Loucy (cell line): ENCODE results near the gene FTCDNL1.

Source experiments
- H2AFZ ChIP-seq: fragments of 200-600 bp; sonication (generic); 2 replicates; pipeline ENCODE4 v1.6.0; 2016; ENCODE audit warnings: antibody characterized with exemption, mild to moderate bottlenecking, low read length, moderate library complexity
- H3F3A ChIP-seq: fragments of 200-600 bp; 2 replicates; pipeline ENCODE4 v1.6.0; 2016; ENCODE audit warnings: antibody characterized with exemption, low read depth, mild to moderate bottlenecking
- H3K27me3 ChIP-seq: fragments of 200-600 bp; sonication (generic); 2 replicates; pipeline ENCODE4 v1.6.1; 2014; ENCODE audit warnings: low read length, mild to moderate bottlenecking; ENCODE audit not compliant: insufficient read depth, poor library complexity, severe bottlenecking
- H3K36me3 ChIP-seq: fragments of 200-600 bp; sonication (generic); 2 replicates; pipeline ENCODE4 v1.6.1; 2016; ENCODE audit warnings: low read length; ENCODE audit not compliant: insufficient read depth
- H3K4me1 ChIP-seq: fragments of 200-600 bp; sonication (generic); 2 replicates; pipeline ENCODE4 v1.5.1; 2014; ENCODE audit warnings: low read length, mild to moderate bottlenecking; ENCODE audit not compliant: insufficient read depth, poor library complexity, severe bottlenecking
- H3K4me2 ChIP-seq: fragments of 200-600 bp; sonication (generic); 2 replicates; pipeline ENCODE4 v1.6.0; 2014; ENCODE audit warnings: antibody characterized with exemption, low read length, low read depth, mild to moderate bottlenecking; ENCODE audit not compliant: poor library complexity, severe bottlenecking
- H3K4me3 ChIP-seq: fragments of 200-600 bp; sonication (generic); 2 replicates; pipeline ENCODE4 v1.5.1; 2014; ENCODE audit warnings: low read length, mild to moderate bottlenecking, mixed read lengths; ENCODE audit not compliant: poor library complexity, severe bottlenecking
- H3K79me2 ChIP-seq: fragments of 200-600 bp; sonication (generic); 2 replicates; pipeline ENCODE4 v1.6.1; 2014; ENCODE audit warnings: low read length; ENCODE audit not compliant: insufficient read depth
- H3K9ac ChIP-seq: fragments of 200-600 bp; sonication (generic); 2 replicates; pipeline ENCODE4 v1.6.0; 2014; ENCODE audit warnings: mild to moderate bottlenecking, low read depth, low read length, moderate library complexity; ENCODE audit not compliant: poor library complexity, severe bottlenecking
- H3K9me2 ChIP-seq: fragments of 200-600 bp; sonication (generic); replicated peaks from 2 replicates; pipeline ENCODE4 v1.6.1; 2016; ENCODE audit warnings: low read depth, low read length, mixed read lengths
- H3K9me3 ChIP-seq: fragments of 200-600 bp; sonication (generic); 2 replicates; pipeline ENCODE4 v1.6.1; 2014; ENCODE audit warnings: mild to moderate bottlenecking, antibody characterized with exemption, low read length, low read depth; ENCODE audit not compliant: insufficient read depth
- H4K20me1 ChIP-seq: fragments of 200-600 bp; sonication (generic); 2 replicates; pipeline ENCODE4 v1.6.0; 2014; ENCODE audit warnings: antibody characterized with exemption, low read length, mild to moderate bottlenecking; ENCODE audit not compliant: insufficient read depth, poor library complexity, severe bottlenecking
- CTCF ChIP-seq: fragments of 200-600 bp; sonication (generic); conservative IDR thresholded peaks from 2 replicates; pipeline ENCODE4 v1.5.1; 2014; ENCODE audit warnings: mild to moderate bottlenecking, antibody characterized with exemption, low read length
- EZH2phosphoT487 ChIP-seq: fragments of 200-600 bp; IDR thresholded peaks from 2 replicates; pipeline ENCODE4 v1.6.1; 2018; ENCODE audit warnings: antibody characterized with exemption, mild to moderate bottlenecking, moderate library complexity, borderline replicate concordance

The FTCDNL1 gene

DNA sequence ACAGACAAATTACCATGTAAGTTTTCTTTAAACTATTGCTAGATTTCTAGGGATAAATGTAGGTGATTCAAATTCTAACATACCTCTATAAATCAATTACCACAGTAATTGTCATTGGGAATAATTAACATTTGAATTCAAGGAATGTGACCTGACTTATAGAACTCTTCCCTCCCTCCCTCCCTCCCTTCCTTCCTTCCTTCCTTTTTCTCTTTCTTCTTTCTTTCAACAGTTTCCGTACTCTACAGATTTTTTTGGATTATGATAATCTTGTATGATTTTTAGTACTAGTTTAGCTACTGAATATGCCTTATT, 18.2 kb upstream of the FTCDNL1 start:
- H4K20me1 ChIP-seq: no peaks in the 10 kb centered on the region
- no peaks in the 10 kb centered on the region for H3K79me2 ChIP-seq
- H3K9me2 ChIP-seq: no peaks in the 10 kb centered on the region
- no peak overlapping the region for H3K4me2 ChIP-seq
- H3K27me3 ChIP-seq: no peaks in the 10 kb centered on the region
- no peak overlapping the region for H2AFZ ChIP-seq
- H3F3A ChIP-seq: no peaks in the 10 kb centered on the region
- H3K9me3 ChIP-seq: peaks cover 4% of the 10 kb centered on the region; the same call in 1 of the 2 replicates
- H3K4me3 ChIP-seq: no peak overlapping the region
- H3K36me3 ChIP-seq: no peaks in the 10 kb centered on the region
- TF ChIP-seq CTCF: no peak
- no peak overlapping the region for H3K9ac ChIP-seq
- H3K4me1 ChIP-seq: no peaks in the 10 kb centered on the region

DNA sequence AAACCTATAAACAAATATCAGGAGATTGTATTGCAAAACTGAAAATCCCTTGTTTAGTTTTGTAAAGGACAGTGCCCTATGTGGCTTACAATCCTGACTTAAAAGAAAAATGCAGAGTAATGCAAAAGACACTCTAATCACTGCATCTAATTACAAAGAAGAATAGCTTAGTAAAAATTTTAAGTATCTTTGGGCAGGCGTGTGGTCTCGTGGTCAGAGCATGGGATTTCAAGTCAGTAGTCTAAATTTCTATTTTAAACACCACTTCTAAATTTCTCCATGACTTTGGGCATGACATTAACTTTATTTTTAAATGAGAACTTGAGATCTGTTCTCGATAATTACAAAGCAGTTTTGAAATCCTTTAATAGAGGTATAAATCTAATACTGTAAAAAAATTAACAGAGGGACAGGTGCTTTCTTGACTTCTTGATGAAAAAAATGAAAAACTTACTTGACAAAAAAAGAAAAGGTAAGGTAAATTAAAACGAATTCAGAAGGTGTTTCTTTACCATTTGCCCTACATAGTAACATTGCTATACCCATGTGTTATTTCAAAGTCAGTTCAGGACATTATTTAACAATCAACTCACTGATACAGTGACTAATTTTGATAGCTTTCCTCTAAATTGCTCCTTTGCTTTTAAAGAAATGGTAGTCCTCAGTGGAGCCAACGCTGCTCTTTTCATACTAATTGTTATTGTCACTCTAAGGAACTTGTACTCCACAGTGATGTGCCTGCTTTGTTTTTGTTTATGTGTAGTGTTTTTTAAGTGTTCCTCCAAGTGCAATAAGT, 17.6 kb upstream of the FTCDNL1 start:
- H3K9ac ChIP-seq: no peak overlapping the region
- no peak for TF ChIP-seq EZH2phosphoT487
- TF ChIP-seq CTCF: no peak
- no peaks in the 10 kb centered on the region for H3F3A ChIP-seq
- no peaks in the 10 kb centered on the region for H3K9me3 ChIP-seq
- H3K27me3 ChIP-seq: no peaks in the 10 kb centered on the region
- H4K20me1 ChIP-seq: no peaks in the 10 kb centered on the region
- no peaks in the 10 kb centered on the region for H3K4me1 ChIP-seq
- no peak overlapping the region for H2AFZ ChIP-seq
- no peaks in the 10 kb centered on the region for H3K9me2 ChIP-seq
- no peak overlapping the region for H3K4me2 ChIP-seq
- H3K4me3 ChIP-seq: no peak overlapping the region
- H3K36me3 ChIP-seq: no peaks in the 10 kb centered on the region
- H3K79me2 ChIP-seq: no peaks in the 10 kb centered on the region

DNA sequence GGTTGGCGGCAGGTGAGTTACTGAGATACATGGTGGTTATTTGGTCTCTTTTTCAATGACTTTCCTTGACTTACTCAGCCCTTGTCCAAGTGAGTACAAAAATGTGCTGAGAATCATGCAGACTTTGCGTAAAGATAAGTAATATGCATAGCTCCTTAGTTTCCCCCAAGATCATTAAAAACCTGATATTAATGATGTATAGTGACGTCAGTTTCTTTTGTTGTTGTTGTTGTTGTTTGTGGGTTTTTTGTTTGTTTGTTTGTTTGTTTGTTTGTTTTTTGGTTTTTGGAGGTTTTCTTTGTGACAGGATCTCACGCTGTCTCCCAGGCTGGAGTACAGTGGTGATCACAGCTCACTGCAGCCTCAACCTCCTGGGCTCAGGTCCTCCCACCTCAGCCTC, 14.9 kb upstream of the FTCDNL1 start:
- Histone ChIP-seq H3F3A (no peaks in the 10 kb centered on the region), H3K9me3 (no peaks in the 10 kb centered on the region), H4K20me1 (no peaks in the 10 kb centered on the region), H3K79me2 (no peaks in the 10 kb centered on the region), H3K9ac (no peak overlapping the region), H2AFZ (no peak overlapping the region), H3K27me3 (no peaks in the 10 kb centered on the region), H3K36me3 (no peaks in the 10 kb centered on the region), H3K9me2 (no peaks in the 10 kb centered on the region), H3K4me2 (no peak overlapping the region), H3K4me1 (no peaks in the 10 kb centered on the region), H3K4me3 (no peak overlapping the region)
- no peak for TF ChIP-seq EZH2phosphoT487
- TF ChIP-seq CTCF: no peak
